ENCODE data around the gene COL5A1.
"Not testable (repeated sequence)": the region's sequence is repeated elsewhere in the genome, so short reads cannot be mapped to it uniquely, and the experiment has no call there.

The COL5A1 gene

GRCh38 chr9:134690946-134691694, 49.5 kb downstream of the COL5A1 start:
- no peak for DNase-seq (ENCODE audit: low read depth, low spot score)

DNA sequence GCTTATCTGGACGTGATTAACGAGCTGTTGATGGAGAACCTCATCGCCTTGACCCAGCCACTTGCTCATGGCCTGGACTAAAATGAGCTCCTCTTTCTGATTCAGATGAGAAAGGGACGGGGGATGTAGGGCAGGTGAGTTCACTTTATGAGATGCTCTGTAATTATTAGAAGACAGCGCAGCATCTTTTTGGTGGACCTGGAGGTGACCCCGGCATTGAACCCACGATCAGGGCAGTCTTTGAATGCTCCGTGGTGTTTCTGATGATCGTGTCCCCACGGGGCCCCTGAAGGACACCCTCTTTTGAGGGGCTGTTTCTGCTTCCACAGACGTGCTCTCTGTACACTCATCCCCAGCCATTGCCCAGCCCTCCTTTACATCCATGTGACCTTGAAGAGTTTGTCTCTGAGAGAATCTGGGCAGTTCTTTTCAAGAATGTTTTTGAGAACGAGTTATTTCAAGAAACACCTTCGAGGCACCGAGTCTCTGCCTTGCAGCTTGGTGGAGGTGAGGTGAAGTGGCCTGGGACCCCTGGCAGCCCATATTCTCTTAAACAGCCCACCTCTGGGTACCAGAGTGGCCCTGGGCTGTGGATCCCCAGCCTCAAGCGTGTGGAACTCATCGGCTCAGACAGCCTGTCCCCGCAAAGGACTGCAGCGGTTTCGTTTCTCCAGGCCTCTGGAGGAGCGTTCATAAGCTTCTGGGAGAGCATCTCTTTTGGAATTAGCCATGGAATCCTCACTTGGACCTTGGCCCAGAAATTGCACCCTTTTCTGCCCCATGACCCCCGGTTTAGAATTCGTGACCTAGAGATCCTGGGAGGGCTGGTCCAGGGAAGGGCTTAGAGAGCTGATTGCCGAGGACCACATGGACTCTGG, 50.3 kb downstream of the COL5A1 start:
- no peak for DNase-seq (ENCODE audit: low read depth, low spot score)

GRCh38 chr9:134692573-134692860, 50.9 kb downstream of the COL5A1 start:
- no peak for DNase-seq (ENCODE audit: low read depth, low spot score)

DNA sequence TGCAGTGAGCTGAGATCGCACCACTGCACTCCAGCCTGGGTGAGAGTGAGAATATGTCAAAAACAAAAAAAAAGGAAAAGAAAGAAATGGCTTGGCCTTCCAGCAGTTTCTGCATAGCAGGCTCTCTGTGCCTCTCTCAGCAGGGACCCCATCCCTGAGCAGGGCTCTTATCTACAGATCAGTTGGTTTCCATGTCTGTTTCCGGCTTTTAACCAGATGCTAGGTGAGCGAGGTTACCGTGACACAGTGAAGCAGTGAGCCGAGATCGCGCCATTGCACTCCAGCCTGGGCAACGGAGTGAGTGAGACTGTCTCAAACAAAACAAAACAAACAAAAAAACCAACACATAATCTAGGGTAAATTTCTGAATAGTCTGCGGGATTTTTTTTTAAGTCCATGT, 51.4 kb downstream of the COL5A1 start:
- DNase-seq (ENCODE audit: low read depth, low spot score), result no peak

GRCh38 chr9:134693641-134694367, 52.2 kb downstream of the COL5A1 start:
- no peak for DNase-seq (ENCODE audit: low read depth, low spot score)

DNA sequence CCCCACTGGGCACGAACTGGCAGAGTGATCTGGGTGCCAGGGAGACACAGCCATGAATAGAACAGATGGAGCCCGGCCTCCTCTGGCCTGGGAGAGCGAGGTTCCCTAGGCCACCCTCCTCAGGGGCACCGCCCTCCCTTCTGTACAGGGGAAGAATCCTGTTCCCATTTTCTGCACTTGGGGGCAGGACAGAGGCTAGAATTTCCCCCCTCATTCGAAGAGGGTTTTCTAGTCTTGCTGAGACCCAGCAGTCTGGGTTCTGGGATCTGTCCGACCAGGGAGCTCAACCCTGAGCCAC, 52.7 kb downstream of the COL5A1 start:
- no peak for DNase-seq (ENCODE audit: low read depth, low spot score)

DNA sequence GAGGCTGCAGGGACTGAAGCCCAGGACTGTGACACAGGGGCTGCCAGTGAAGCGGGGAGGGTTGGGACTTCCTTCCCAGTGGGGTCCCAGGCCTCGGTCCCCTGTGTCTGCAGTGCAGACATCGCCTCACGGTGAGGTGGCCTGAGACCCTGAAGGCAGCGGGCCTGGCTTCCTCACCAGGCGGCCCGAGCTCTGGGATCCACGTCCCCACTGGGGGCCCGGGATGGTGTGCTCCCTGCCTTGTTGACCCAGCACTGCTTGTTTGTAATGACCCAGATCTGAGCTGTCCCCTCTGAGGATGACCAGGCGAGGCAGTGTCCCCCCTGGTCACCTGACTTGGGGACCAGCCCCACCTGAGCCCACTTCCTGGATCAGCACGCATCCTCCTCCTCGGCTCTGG, 53.1 kb downstream of the COL5A1 start:
- no peak for DNase-seq (ENCODE audit: low read depth, low spot score)

DNA sequence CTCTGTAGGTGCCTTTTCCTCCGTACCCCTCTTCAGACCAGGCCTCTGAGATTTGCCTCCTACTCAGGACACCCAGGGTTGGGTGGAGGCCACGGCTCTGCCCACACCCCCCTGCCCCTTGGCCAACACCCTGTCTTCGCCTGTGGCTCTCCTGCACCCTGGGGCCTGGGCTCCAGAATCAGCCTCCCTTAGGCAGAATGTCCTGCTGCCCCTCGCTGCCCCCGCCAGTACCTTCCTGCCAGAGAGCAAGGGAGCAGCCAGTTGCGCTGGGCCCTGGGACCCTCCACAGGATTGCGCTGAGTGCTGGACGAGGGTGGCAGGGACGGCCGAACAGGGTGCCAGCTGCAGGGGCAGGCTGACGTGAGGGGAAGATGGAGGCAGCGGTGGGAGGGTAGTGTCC, 53.5 kb downstream of the COL5A1 start:
- no peak for DNase-seq (ENCODE audit: low read depth, low spot score)

GRCh38 chr9:134696433-134696832, 54.8 kb downstream of the COL5A1 start:
- DNase-seq (ENCODE audit: low read depth, low spot score), result no peak

- DNase-seq (ENCODE audit: low read depth, low spot score), result no peak
Observed at GRCh38 chr9:134698111-134698510, 56.5 kb downstream of the COL5A1 start.

- DNase-seq (ENCODE audit: low read depth, low spot score), result peak; percentile 18
Observed at GRCh38 chr9:134698587-134699342, 57.2 kb downstream of the COL5A1 start.

DNA sequence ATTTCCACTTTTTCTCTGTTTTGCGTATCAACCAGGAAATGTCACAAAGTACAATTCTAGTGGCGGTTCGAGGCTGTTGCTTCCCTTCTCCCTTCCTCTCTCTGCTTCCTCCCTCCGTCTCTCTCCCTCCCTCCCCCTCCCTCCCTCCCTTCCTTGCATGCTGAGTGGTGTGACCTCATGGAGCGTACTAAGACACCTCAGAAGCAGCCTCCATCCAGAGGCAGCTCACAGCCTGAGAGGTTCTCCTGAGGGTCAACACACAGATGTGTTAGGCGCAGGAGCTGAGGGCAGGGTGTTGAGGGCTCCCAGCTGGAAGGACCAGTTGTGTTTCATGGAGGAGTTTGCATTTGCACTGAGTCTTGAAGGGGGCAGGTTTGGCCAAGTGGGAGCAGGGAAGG, 57.7 kb downstream of the COL5A1 start:
- DNase-seq (ENCODE audit: low read depth, low spot score), result no peak

DNA sequence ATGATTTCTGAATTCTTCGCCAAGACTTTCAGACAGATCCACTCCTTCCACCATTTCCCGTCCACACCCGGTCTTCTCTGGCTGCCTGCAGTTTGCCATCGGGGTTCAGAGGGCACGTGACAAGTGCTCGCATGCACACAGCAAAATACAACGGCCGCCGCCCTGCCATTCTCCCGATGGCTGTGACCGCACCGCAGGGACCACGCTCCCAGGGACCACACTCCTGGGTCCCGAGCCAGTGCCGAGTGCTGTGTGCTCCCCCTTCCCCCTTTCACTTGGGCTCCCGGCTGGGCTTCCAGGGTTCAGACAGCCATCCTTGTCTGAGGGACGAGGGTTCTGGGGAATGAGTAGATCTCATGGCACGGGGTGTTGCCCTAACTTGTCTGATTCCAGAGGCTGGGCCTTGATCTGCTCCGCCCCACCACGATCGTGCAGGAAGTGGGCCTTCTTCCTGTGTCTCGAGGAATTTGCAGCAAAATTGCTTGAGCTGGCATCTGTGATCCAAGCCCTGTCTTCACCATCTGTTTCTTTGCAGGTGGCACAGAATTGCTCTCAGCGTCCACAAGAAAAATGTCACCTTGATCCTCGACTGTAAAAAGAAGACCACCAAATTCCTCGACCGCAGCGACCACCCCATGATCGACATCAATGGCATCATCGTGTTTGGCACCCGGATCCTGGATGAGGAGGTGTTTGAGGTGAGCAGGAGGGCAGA, 59.2 kb downstream of the COL5A1 start:
- DNase-seq (ENCODE audit: low read depth, low spot score), result no peak

GRCh38 chr9:134701581-134702259, 60.1 kb downstream of the COL5A1 start:
- no peak for DNase-seq (ENCODE audit: low read depth, low spot score)

GRCh38 chr9:134702291-134702690, 60.7 kb downstream of the COL5A1 start:
- no peak for DNase-seq (ENCODE audit: low read depth, low spot score)

GRCh38 chr9:134703730-134704114, 62.1 kb downstream of the COL5A1 start:
- not testable (repeated sequence) for DNase-seq (ENCODE audit: low read depth, low spot score)

DNA sequence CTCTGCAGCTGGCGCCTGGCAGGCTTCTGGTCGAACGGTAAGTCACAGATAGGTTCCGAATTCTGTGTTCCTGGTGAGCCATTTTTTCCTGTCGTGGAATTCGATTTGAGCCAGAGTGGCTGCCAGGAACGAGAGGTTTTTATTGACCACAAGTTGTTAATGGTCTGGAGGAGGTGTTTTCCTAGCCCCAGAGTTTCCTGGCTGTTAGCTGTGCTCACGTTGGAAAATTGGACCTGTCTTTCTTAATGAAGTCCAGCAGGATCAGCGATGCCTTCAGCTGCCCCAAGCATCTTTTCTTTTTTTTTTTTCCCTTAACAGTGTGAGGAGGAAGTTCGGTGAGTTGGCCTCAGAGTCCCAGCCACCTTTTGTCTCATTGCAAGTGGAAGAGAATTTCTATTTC, 62.9 kb downstream of the COL5A1 start:
- no peak for DNase-seq (ENCODE audit: low read depth, low spot score)

GRCh38 chr9:134705786-134706185, 64.2 kb downstream of the COL5A1 start:
- no peak for DNase-seq (ENCODE audit: low read depth, low spot score)

GRCh38 chr9:134706522-134706921, 64.9 kb downstream of the COL5A1 start:
- no peak for DNase-seq (ENCODE audit: low read depth, low spot score)

DNA sequence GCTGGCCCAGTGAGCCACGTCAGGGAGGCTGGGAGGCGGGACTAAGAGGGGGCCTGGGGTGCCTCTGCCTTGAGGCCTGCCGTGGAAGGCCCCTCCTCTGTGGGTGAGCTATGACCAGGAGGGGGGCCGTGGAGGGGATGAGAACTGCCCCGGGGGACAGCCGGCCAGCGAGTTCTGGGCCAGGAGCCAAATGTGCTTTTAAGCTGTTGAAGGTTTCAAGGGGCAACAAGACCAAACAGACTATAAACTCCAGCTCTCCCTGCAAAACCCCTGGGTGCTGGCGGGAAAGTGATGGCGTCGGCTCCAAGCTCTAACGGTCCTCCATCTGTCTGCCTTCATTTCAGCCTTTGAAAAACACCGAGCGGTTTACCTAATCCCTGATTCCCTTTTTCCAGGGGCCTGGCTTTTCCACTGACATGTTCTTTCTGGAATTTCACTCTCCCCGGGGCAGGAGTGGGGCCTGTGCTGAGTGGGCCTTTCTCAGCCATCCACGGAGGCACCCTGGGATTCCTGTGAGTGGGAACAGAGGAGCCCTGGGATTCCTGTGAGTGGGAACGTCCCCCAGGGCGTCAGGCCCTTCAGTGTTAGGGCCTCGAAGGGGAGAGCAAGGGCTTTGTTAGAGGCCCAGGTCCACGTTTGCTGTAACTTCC, 65.6 kb downstream of the COL5A1 start:
- peak; percentile 91 for DNase-seq (ENCODE audit: low read depth, low spot score)

Data from smooth muscle cell of the brain vasculature (primary cell).